Measurements from ENCODE around the gene STMP1. TPM values are rescaled to one million over a fixed set of nuclear protein-coding genes. Genes with fewer than 3 reads are reported as not detected.
"Not testable (repeated sequence)": the region's sequence is repeated elsewhere in the genome, so short reads cannot be mapped to it uniquely, and the experiment has no call there.

The STMP1 gene
- total RNA-seq, 1 donor from 2014 or later, result 22.1 TPM

GRCh38 chr7:135664046-135664589 lies 1.8 kb downstream of the STMP1 start:
- no peak for DNase-seq (ENCODE audit: extremely low read depth, low read depth, low spot score)

GRCh38 chr7:135665042-135665441 lies 2.7 kb downstream of the STMP1 start:
- no peak for DNase-seq (ENCODE audit: extremely low read depth, low read depth, low spot score)

GRCh38 chr7:135666156-135666555 lies 3.8 kb downstream of the STMP1 start:
- no peak for DNase-seq (ENCODE audit: extremely low read depth, low read depth, low spot score)

DNA sequence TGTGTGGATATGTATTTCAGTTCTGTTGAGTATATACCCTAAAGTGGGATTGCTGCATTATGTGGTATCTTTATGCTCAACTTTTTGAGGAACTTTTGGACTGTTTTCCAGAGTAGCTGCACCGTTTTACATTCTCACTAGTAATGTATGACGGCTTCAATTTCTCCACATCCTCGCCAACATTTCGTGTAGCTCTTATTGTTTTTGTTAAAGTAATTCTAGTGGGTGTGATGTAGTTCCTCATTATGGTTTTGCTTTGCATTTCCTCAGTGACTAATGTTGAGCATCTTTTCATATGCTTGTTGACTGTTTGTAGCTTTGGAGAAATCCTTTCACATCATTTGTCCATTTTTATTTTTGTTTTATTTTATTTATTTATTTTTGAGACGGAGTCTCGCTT lies 4.5 kb downstream of the STMP1 start:
- DNase-seq (ENCODE audit: extremely low read depth, low read depth, low spot score), result no peak

- DNase-seq (ENCODE audit: extremely low read depth, low read depth, low spot score), result not testable (repeated sequence)
Observed at GRCh38 chr7:135667626-135668025, 5.3 kb downstream of the STMP1 start.

DNA sequence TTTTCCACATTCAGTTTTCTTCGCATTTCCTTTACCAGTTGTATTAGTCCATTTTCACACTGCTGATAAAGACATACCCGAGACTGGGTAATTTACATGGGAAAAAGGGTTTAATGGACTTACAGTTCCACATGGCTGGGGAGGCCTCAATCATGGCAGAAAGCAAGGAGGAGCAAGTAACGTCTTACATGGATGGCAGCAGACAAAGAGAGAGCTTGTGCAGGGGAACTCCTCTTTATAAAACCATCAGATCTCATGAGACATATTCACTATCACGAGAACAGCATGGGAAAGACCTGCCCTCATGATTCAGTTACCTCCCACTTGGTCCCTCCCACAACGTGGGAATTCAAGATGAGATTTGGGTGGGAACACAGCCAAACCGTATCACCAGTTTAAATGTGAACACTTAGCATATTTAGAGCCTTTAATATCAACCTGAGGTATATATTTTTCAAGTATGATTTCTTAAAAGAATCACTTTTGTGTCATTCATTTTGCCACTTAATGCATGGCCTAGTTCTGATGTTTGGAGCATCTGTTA lies 6.6 kb downstream of the STMP1 start:
- DNase-seq (ENCODE audit: extremely low read depth, low read depth, low spot score), result not testable (repeated sequence)

DNA sequence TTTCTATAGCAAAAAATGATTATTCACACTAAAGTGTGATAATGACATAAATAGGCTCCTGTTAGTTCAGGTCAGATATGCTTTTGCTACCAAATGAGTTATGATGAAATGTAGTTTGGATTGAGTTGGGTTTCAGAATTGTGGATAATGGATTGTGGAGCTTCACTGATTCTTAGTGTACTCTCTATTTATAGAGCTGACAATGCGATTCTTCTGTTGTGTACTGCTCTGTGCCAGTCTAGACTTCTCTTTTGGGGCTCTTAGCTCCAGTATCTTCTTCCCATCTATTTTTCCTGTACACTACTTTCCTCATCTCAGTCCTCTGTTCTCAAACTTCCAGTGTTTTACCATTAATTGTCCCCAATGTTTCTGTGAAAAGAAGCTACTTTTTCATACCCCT lies 7.5 kb downstream of the STMP1 start:
- DNase-seq (ENCODE audit: extremely low read depth, low read depth, low spot score), result no peak

DNA sequence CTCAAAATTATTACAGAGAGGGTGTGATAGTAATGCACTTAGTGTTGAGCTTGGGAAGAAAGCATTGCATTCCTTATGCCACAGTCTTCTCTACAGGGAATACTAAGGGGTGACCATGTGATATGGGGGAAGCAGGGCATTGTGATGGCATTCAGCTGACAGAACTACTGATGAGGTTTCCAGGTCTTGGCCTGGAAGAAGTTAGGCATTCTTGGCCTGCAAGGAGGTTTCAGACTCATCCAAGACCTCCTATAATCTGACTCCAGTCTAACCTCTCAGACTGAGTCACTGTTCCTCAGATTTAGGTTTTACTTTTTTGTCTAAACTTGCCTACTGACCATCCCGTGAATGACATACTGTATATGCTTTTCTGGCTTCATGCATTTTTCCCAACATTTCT lies 7.9 kb downstream of the STMP1 start:
- no peak for DNase-seq (ENCODE audit: extremely low read depth, low read depth, low spot score)

DNA sequence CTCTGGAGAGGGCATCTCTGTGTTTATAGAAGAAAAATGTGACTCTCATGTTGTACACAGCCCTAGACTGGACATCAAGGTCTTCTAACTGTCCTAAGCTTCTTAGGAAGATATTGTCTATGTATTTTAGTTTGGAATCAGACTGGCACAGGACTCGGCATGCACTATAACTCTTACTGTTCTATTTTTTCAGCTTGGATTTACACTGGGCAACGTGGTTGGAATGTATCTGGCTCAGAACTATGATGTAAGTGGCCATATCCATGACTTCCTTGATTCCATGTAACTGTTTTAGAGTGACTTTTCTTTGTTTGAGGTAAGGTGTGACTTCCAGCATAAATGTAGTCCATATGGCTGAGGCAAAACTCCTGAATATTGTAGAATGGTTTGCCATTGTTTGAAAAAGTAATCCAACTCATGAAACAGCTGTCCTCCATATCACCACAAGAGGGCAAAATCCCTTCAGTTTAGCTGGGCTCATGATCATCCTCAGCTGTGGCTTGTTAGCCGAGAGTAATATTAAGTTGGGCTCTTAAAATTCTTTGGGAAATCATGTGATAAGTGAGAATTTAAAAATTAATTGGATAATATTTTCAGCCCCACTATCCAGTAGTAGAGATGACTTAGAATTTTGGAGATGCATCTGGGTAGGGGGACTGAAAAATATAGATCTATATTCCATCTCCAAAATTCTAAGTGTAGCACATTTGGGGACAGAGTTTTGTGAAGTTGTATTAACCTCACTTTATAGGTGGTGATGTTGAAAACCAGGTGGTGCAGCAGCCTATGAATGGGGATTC lies 10.4 kb downstream of the STMP1 start:
- no peak for DNase-seq (ENCODE audit: extremely low read depth, low read depth, low spot score)

- DNase-seq (ENCODE audit: extremely low read depth, low read depth, low spot score), result no peak
Observed at GRCh38 chr7:135673360-135673706, 11.0 kb downstream of the STMP1 start.

DNA sequence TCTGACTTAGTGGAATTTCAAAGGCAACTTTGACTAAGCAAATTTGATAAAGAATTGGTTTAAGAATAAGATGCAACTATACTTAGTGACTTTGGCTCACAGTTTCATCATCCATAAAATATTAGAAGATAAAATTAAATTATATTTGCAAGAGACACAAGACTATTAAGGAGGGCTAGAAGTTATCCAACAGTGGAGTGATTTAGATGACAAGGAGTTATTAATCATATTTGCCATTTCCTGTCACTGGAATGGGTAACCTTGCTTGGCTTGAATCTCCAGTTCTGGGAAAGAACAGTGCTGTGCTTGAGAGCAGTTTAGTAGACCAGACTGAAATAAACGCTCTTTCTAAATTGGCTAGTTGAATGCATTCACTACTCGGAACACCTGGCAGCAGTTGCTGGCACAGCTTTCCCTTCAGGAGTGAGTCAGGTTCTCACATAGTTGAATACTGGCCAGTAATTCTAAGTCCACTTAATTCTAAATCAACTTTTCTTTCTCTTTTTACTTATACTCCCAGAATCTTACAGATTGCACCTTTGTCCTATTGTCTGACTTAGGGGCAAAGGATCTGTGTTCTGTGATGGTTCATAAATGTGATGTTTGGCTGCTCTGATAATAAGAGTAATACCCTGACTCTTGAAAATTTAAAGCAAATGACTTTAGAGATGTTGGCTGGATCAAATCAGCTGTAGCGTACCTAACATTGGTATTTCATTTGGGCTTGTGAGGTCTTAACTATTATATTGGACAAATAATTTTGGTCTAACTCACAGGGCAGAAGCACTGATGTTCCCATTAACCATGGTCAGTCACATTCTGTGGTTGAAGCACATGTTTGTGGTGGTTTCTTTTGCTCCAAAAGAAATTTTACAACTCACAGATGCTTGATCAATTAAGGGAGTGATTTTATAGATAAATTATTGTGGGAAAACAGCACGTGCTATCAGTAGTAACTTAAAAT lies 16.6 kb downstream of the STMP1 start:
- DNase-seq (ENCODE audit: extremely low read depth, low read depth, low spot score), result no peak

- no peak for DNase-seq (ENCODE audit: extremely low read depth, low read depth, low spot score)
Observed at GRCh38 chr7:135681762-135682161, 19.4 kb downstream of the STMP1 start.

- no peak for DNase-seq (ENCODE audit: extremely low read depth, low read depth, low spot score)
Observed at GRCh38 chr7:135682191-135682590, 19.9 kb downstream of the STMP1 start.

- DNase-seq (ENCODE audit: extremely low read depth, low read depth, low spot score), result no peak
Observed at GRCh38 chr7:135683609-135684008, 21.3 kb downstream of the STMP1 start.

GRCh38 chr7:135684136-135684535 lies 21.8 kb downstream of the STMP1 start:
- DNase-seq (ENCODE audit: extremely low read depth, low read depth, low spot score), result no peak

GRCh38 chr7:135684699-135685098 lies 22.4 kb downstream of the STMP1 start:
- no peak for DNase-seq (ENCODE audit: extremely low read depth, low read depth, low spot score)

DNA sequence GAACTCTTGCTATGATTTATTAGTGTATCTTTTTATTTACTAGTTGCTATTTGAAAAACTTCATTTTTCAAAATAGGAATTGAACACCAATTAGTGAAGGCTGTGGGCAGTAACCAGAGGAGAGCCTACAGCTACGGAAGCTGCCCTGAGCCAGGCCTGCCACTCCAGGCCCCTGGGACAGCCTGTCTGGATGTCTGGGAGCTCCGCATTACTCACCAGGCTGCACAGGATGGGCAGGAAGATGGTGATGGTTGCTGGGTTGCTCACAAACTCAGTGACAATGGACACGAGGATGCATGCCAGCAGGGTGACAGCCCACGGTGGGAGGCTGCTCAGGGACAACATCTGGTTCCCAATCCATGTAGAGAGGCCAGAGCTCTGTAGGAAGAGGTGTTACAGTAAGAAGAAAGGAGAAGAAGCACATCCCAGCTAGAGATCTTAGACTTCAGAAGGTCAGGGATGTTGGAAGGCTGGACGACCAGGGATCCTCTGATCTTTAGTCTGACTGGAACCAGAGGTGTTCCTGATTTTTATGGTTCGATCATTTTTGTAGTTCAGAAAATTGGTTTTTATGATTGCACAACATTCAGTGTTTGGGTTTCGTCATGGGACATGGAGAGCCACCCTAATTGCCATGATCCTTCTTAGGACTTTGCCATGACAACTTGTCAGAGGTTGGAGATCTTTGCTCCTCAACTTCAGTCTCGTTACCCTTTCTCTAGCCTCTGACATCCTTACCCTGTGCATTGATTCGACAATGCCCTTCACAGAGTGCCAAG lies 23.2 kb downstream of the STMP1 start:
- no peak for DNase-seq (ENCODE audit: extremely low read depth, low read depth, low spot score)

GRCh38 chr7:135687466-135687865 lies 25.2 kb downstream of the STMP1 start:
- DNase-seq (ENCODE audit: extremely low read depth, low read depth, low spot score), result no peak

- no peak for DNase-seq (ENCODE audit: extremely low read depth, low read depth, low spot score)
Observed at GRCh38 chr7:135690566-135690965, 28.3 kb downstream of the STMP1 start.

DNA sequence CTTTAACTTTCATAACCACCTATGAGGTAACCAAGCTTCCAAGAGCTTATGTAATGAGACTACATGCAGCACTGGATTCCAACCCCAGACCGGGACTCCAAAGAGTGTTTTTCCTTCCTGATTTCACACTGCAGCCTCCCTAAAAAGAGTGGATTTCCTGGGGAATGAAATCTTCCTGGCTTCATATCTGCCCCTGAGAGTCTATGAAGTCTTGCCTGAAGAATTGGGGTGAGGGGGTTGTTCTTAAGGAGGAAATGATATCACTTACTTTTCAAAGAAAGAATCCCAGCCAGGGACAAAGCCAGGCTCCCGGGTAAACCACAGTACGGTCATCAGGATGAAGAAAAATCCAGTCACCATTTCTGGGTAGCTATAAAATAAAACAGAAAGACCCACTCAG lies 29.7 kb downstream of the STMP1 start:
- no peak for DNase-seq (ENCODE audit: extremely low read depth, low read depth, low spot score)

Measured in glomerular endothelial cell (primary cell).